GM23338 (cell line): Measurements from ENCODE around the gene CADPS2. TPM values are rescaled to one million over a fixed set of nuclear protein-coding genes. Genes with fewer than 3 reads are reported as not detected.

Experiments
- ATAC-seq: fragments of 200-7000 bp; cut with Tn5 transposase; 3 replicates; pipeline ENCODE4 v1.9.1; 2020
- DNase-seq: peaks from one replicate; pipeline ENCODE4 v3.0.0-alpha.2; 2015; ENCODE audit warnings: low spot score
- H2AFZ ChIP-seq: fragments of 200-600 bp; sonication (generic); 2 replicates; pipeline ENCODE4 v1.8.0; 2016; ENCODE audit warnings: antibody characterized with exemption, mild to moderate bottlenecking, moderate library complexity
- H3F3A ChIP-seq: fragments of 200-600 bp; sonication (generic); replicated peaks from 2 replicates; pipeline ENCODE4 v1.8.0; 2017; ENCODE audit warnings: antibody characterized with exemption, mixed run types, low read depth
- H3K27ac ChIP-seq: fragments of 200-600 bp; sonication (generic); 2 replicates; pipeline ENCODE4 v1.6.1; 2016; ENCODE audit warnings: low read depth
- H3K27me3 ChIP-seq: fragments of 200-600 bp; sonication (generic); 2 replicates; pipeline ENCODE4 v1.8.0; 2016; ENCODE audit warnings: mild to moderate bottlenecking, mixed run types, moderate library complexity; ENCODE audit not compliant: insufficient read depth
- H3K36me3 ChIP-seq: fragments of 200-600 bp; sonication (generic); 2 replicates; pipeline ENCODE4 v1.8.0; 2016; ENCODE audit warnings: mild to moderate bottlenecking; ENCODE audit not compliant: insufficient read depth
- H3K4me1 ChIP-seq: fragments of 200-600 bp; sonication (generic); 2 replicates; pipeline ENCODE4 v1.8.0; 2016; ENCODE audit warnings: mild to moderate bottlenecking, moderate library complexity; ENCODE audit not compliant: insufficient read depth
- H3K4me2 ChIP-seq: fragments of 200-600 bp; sonication (generic); 2 replicates; pipeline ENCODE4 v1.7.1; 2017; ENCODE audit warnings: mixed run types
- H3K4me3 ChIP-seq: fragments of 200-600 bp; sonication (generic); 2 replicates; pipeline ENCODE4 v1.6.1; 2016; ENCODE audit warnings: mixed run types
- H3K79me2 ChIP-seq: fragments of 200-600 bp; sonication (generic); replicated peaks from 2 replicates; pipeline ENCODE4 v1.8.0; 2017; ENCODE audit warnings: mild to moderate bottlenecking; ENCODE audit not compliant: insufficient read depth
- H3K9me2 ChIP-seq: fragments of 200-600 bp; sonication (generic); 2 replicates; pipeline ENCODE4 v1.8.0; 2017; ENCODE audit not compliant: insufficient read depth
- H4K20me1 ChIP-seq: fragments of 200-600 bp; sonication (generic); replicated peaks from 2 replicates; pipeline ENCODE4 v1.8.0; 2017; ENCODE audit warnings: mild to moderate bottlenecking; ENCODE audit not compliant: insufficient read depth
- H3K27ac Mint-ChIP-seq: 2 replicates; pipeline ENCODE4 v1.8.0; 2020; ENCODE audit warnings: inconsistent platforms, mild to moderate bottlenecking, moderate library complexity, mixed read lengths
- H3K27me3 Mint-ChIP-seq: 3 replicates; pipeline ENCODE4 v1.8.0; 2022; ENCODE audit warnings: low read depth, mild to moderate bottlenecking, moderate library complexity, mixed read lengths, inconsistent platforms; ENCODE audit not compliant: insufficient read depth, poor library complexity
- H3K36me3 Mint-ChIP-seq: 3 replicates; pipeline ENCODE4 v1.8.0; 2021; ENCODE audit warnings: low read depth, mild to moderate bottlenecking, inconsistent platforms, moderate library complexity, mixed read lengths
- H3K4me1 Mint-ChIP-seq: 3 replicates; pipeline ENCODE4 v1.8.0; 2020; ENCODE audit warnings: mild to moderate bottlenecking, inconsistent platforms, mixed read lengths
- H3K4me3 Mint-ChIP-seq: 3 replicates; pipeline ENCODE4 v1.8.0; 2021; ENCODE audit warnings: moderate library complexity, mild to moderate bottlenecking, inconsistent platforms, mixed read lengths
- H3K9me3 Mint-ChIP-seq: 3 replicates; pipeline ENCODE4 v1.8.0; 2020; ENCODE audit warnings: moderate library complexity, mild to moderate bottlenecking, inconsistent platforms, mixed read lengths
- CTCF ChIP-seq, 2 experiments: fragments of 200-600 bp in 1 of 2; sonication (generic) in 1 of 2; conservative IDR thresholded peaks; 2 replicates each; pipeline versions ENCODE4 v1.5.1 to v1.6.1; 2016 to 2017; ENCODE audit warnings: antibody characterized with exemption in 2 of 2, low read depth in 2 of 2, mild to moderate bottlenecking in 2 of 2, moderate library complexity in 1 of 2
- EZH2 ChIP-seq: fragments of 200-600 bp; sonication (generic); IDR thresholded peaks from one replicate; pipeline ENCODE4 v1.8.0; 2017; ENCODE audit warnings: antibody characterized with exemption, mild to moderate bottlenecking, low read depth; ENCODE audit not compliant: unreplicated experiment
- JUNB ChIP-seq: IDR thresholded peaks from one replicate; pipeline ENCODE4 v1.6.1; 2016; ENCODE audit warnings: antibody characterized with exemption; ENCODE audit not compliant: unreplicated experiment
- POLR2AphosphoS5 ChIP-seq: IDR thresholded peaks from 2 replicates; pipeline ENCODE4 v1.6.1; 2016; ENCODE audit warnings: antibody characterized with exemption, low read depth
- polyA plus RNA-seq: library from polyadenylated mRNA; unstranded; fragments of >200 nt; fragmentation: Nextera tagmentation; extraction: Ambion mirVana; gene quantifications from 2 replicates; pipeline ENCODE4 v1.2.1, GENCODE V29; 2016
- total RNA-seq: library from RNA; depleted of rRNA; stranded (reverse); fragments of >200 nt; shearing (Covaris generic); gene quantifications from 2 replicates; pipeline ENCODE4 v1.2.3, GENCODE V29; 2014
- TF ChIP-seq, protein P1 (sequence below): fragments of 250-450 bp; sonication (Bioruptor Pico); IDR thresholded peaks from 2 replicates; pipeline ENCODE4 v1.5.0; 2020; ENCODE audit warnings: mild to moderate bottlenecking, moderate library complexity

The CADPS2 gene
- total and polyA plus RNA-seq, 2 experiments from 2014 or later = 16.3 to 36.9 TPM

DNA sequence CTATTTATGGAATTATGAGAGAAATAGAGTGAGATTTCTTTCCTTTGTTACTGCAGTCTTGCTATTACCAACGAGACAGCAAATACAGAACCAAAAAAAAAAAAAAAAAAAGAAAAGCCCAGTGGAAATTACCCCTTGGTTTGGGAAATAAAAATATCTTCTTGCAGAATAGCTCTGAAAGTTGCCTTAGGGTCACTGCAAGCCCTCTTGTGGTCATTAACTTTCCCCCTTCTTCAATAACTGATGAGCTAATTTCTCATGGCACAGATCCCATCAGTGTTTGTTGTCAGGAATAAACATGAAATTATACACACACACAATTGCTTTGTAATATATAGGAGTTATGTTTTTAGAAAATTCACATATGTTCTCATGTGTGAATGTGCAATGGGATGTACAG, 470.8 kb downstream of the CADPS2 start:
- no peak for ATAC-seq
- Histone ChIP-seq H3K4me3 (no peak overlapping the region), H3K4me1 (peaks cover 19% of the 10 kb centered on the region; the same call in 1 of the 2 replicates), H3K9me2 (no peaks in the 10 kb centered on the region), H2AFZ (no peak overlapping the region), H3K27me3 (no peaks in the 10 kb centered on the region), H3K79me2 (no peaks in the 10 kb centered on the region), H3K4me2 (no peak overlapping the region), H3F3A (no peaks in the 10 kb centered on the region), H3K36me3 (no peaks in the 10 kb centered on the region), H3K27ac (no peak overlapping the region), H4K20me1 (no peaks in the 10 kb centered on the region)
- H3K4me1 Mint-ChIP-seq = peaks cover 34% of the 10 kb centered on the region
- H3K27ac Mint-ChIP-seq = no peak overlapping the region
- H3K9me3 Mint-ChIP-seq = no peaks in the 10 kb centered on the region
- H3K36me3 Mint-ChIP-seq = no peaks in the 10 kb centered on the region; the same call in 2 of the 3 replicates
- H3K27me3 Mint-ChIP-seq = no peaks in the 10 kb centered on the region
- TF ChIP-seq POLR2AphosphoS5 = no peak
- peak in 1 of 2 experiments; percentile 28; a peak in 1 of 4 replicates for TF ChIP-seq CTCF (conservative IDR thresholded peaks at IDR 0.05; ENCODE audit: low read depth in 2 of 2)
- no peak for TF ChIP-seq JUNB
- TF ChIP-seq EZH2 = no peak
- DNase-seq = no peak
- H3K4me3 Mint-ChIP-seq = no peak overlapping the region

- no peak overlapping the region for H3K27ac ChIP-seq
- no peak overlapping the region for H3K27ac Mint-ChIP-seq
- H3K27me3 ChIP-seq = no peaks in the 10 kb centered on the region
- H3K4me1 ChIP-seq = peaks cover 22% of the 10 kb centered on the region
- no peaks in the 10 kb centered on the region for H3F3A ChIP-seq
- TF ChIP-seq, protein P1, sequence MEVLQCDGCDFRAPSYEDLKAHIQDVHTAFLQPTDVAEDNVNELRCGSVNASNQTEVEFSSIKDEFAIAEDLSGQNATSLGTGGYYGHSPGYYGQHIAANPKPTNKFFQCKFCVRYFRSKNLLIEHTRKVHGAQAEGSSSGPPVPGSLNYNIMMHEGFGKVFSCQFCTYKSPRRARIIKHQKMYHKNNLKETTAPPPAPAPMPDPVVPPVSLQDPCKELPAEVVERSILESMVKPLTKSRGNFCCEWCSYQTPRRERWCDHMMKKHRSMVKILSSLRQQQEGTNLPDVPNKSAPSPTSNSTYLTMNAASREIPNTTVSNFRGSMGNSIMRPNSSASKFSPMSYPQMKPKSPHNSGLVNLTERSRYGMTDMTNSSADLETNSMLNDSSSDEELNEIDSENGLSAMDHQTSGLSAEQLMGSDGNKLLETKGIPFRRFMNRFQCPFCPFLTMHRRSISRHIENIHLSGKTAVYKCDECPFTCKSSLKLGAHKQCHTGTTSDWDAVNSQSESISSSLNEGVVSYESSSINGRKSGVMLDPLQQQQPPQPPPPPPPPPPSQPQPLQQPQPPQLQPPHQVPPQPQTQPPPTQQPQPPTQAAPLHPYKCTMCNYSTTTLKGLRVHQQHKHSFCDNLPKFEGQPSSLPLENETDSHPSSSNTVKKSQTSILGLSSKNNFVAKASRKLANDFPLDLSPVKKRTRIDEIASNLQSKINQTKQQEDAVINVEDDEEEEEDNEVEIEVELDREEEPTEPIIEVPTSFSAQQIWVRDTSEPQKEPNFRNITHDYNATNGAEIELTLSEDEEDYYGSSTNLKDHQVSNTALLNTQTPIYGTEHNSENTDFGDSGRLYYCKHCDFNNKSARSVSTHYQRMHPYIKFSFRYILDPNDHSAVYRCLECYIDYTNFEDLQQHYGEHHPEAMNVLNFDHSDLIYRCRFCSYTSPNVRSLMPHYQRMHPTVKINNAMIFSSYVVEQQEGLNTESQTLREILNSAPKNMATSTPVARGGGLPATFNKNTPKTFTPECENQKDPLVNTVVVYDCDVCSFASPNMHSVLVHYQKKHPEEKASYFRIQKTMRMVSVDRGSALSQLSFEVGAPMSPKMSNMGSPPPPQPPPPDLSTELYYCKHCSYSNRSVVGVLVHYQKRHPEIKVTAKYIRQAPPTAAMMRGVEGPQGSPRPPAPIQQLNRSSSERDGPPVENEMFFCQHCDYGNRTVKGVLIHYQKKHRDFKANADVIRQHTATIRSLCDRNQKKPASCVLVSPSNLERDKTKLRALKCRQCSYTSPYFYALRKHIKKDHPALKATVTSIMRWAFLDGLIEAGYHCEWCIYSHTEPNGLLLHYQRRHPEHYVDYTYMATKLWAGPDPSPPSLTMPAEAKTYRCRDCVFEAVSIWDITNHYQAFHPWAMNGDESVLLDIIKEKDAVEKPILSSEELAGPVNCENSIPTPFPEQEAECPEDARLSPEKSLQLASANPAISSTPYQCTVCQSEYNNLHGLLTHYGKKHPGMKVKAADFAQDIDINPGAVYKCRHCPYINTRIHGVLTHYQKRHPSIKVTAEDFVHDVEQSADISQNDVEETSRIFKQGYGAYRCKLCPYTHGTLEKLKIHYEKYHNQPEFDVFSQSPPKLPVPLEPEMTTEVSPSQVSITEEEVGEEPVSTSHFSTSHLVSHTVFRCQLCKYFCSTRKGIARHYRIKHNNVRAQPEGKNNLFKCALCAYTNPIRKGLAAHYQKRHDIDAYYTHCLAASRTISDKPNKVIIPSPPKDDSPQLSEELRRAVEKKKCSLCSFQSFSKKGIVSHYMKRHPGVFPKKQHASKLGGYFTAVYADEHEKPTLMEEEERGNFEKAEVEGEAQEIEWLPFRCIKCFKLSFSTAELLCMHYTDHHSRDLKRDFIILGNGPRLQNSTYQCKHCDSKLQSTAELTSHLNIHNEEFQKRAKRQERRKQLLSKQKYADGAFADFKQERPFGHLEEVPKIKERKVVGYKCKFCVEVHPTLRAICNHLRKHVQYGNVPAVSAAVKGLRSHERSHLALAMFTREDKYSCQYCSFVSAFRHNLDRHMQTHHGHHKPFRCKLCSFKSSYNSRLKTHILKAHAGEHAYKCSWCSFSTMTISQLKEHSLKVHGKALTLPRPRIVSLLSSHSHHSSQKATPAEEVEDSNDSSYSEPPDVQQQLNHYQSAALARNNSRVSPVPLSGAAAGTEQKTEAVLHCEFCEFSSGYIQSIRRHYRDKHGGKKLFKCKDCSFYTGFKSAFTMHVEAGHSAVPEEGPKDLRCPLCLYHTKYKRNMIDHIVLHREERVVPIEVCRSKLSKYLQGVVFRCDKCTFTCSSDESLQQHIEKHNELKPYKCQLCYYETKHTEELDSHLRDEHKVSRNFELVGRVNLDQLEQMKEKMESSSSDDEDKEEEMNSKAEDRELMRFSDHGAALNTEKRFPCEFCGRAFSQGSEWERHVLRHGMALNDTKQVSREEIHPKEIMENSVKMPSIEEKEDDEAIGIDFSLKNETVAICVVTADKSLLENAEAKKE (CRISPR knock-in tag) = peak; percentile 34; the same call in 1 of the 2 replicates
- no peak for TF ChIP-seq EZH2
- H3K4me2 ChIP-seq = no peak overlapping the region
- H3K9me3 Mint-ChIP-seq = no peaks in the 10 kb centered on the region
- H3K79me2 ChIP-seq = no peaks in the 10 kb centered on the region
- H3K4me3 Mint-ChIP-seq = no peak overlapping the region
- no peaks in the 10 kb centered on the region for H3K36me3 ChIP-seq
- no peaks in the 10 kb centered on the region for H3K27me3 Mint-ChIP-seq
- no peaks in the 10 kb centered on the region; the same call in 2 of the 3 replicates for H3K36me3 Mint-ChIP-seq
- no peaks in the 10 kb centered on the region for H3K9me2 ChIP-seq
- H3K4me3 ChIP-seq = no peak overlapping the region
- no peaks in the 10 kb centered on the region for H4K20me1 ChIP-seq
- no peak for DNase-seq
- peak; percentile 57 for ATAC-seq
- H3K4me1 Mint-ChIP-seq = peaks cover 36% of the 10 kb centered on the region
- no peak overlapping the region for H2AFZ ChIP-seq
Measured at GRCh38 chr7:122413339-122413738, 472.9 kb downstream of the CADPS2 start.
